HepG2 (cell line): ENCODE measurements around the gene STARD13. TPM values are rescaled to one million over a fixed set of nuclear protein-coding genes. Genes with fewer than 3 reads are reported as not detected.

Experiments
- ARID3A ChIP-seq: IDR thresholded peaks from 2 replicates; pipeline ENCODE4 v1.6.1; 2012; ENCODE audit warnings: low read depth, low read length, improper control_type of control experiment
- ARNT ChIP-seq: fragments of 450-650 bp; IDR thresholded peaks from 2 replicates; pipeline ENCODE4 v1.6.1; 2017
- CBX2 ChIP-seq, 2 experiments: fragments of 200-600 bp in 1 of 2; sonication (generic); formaldehyde crosslinking in 1 of 2; IDR thresholded peaks; 2 replicates each; pipeline versions ENCODE4 v1.7.0 to v1.8.1; 2018 to 2022; ENCODE audit warnings: low read depth in 2 of 2, low read length in 1 of 2, mild to moderate bottlenecking in 1 of 2, missing genetic modification reagents in 1 of 2
- ELF4 ChIP-seq: sonication (generic); formaldehyde crosslinking; IDR thresholded peaks from 2 replicates; pipeline ENCODE4 v1.5.0; 2020; ENCODE audit warnings: missing genetic modification reagents, mild to moderate bottlenecking, moderate library complexity, borderline replicate concordance
- FOXA1 ChIP-seq, 2 experiments: fragments of 450-650 bp in 1 of 2; sonication (generic) in 1 of 2; formaldehyde crosslinking in 1 of 2; IDR thresholded peaks; 2 replicates each; pipeline versions ENCODE4 v1.4.0 to v1.6.1; 2016 to 2020; ENCODE audit warnings: missing genetic modification reagents in 1 of 2
- GATAD2A ChIP-seq: IDR thresholded peaks from 2 replicates; pipeline ENCODE4 v1.6.1; 2016
- KAT7 ChIP-seq: IDR thresholded peaks from 2 replicates; pipeline ENCODE4 v1.6.1; 2018; ENCODE audit warnings: borderline replicate concordance, missing compliant biosample characterization
- MAZ ChIP-seq, 2 experiments: sonication (generic) in 1 of 2; formaldehyde crosslinking in 1 of 2; IDR thresholded peaks; 2 replicates each; pipeline versions ENCODE4 v1.5.0 to v1.6.1; 2012 to 2020; ENCODE audit warnings: low read depth in 2 of 2, mild to moderate bottlenecking in 2 of 2, borderline replicate concordance in 1 of 2, improper control_type of control experiment in 1 of 2, low read length in 1 of 2, missing genetic modification reagents in 1 of 2, moderate library complexity in 1 of 2
- U2AF1 ChIP-seq: fragments of 200-400 bp; formaldehyde crosslinking; optimal IDR thresholded peaks from 2 replicates; pipeline ENCODE3; 2017; ENCODE audit warnings: mild to moderate bottlenecking, low read depth, low read length
- ZBTB21 ChIP-seq: sonication (generic); formaldehyde crosslinking; IDR thresholded peaks from 2 replicates; pipeline ENCODE4 v1.4.0; 2020; ENCODE audit warnings: missing genetic modification reagents
- ZNF160 ChIP-seq: sonication (generic); formaldehyde crosslinking; IDR thresholded peaks from 2 replicates; pipeline ENCODE4 v1.8.0; 2022; ENCODE audit warnings: mild to moderate bottlenecking, inconsistent platforms, missing genetic modification reagents
- ZNF232 ChIP-seq: sonication (generic); formaldehyde crosslinking; IDR thresholded peaks from 2 replicates; pipeline ENCODE4 v1.4.0; 2020; ENCODE audit warnings: missing genetic modification reagents, borderline replicate concordance
- ZNF629 ChIP-seq: sonication (generic); formaldehyde crosslinking; conservative IDR thresholded peaks from 2 replicates; pipeline ENCODE4 v1.5.0; 2020; ENCODE audit warnings: missing genetic modification reagents
- ZNF788 ChIP-seq: sonication (generic); formaldehyde crosslinking; IDR thresholded peaks from 2 replicates; pipeline ENCODE4 v1.5.0; 2020; ENCODE audit warnings: mild to moderate bottlenecking, missing genetic modification reagents, borderline replicate concordance
- polyA plus RNA-seq, 8 experiments: library from polyadenylated mRNA; depleted of rRNA in 3 of 8; stranded (reverse) in 7 of 8; unstranded in 1 of 8; fragments of >200 nt; fragmentation: Illumina TruSeq in 4 of 8; extraction: Trizol in 4 of 8; gene quantifications; 2 replicates each; pipeline versions ENCODE4 v1.2.1 to v1.2.3, GENCODE V29; 2011 to 2016; ENCODE audit warnings: low read depth in 4 of 8, missing spikeins in 1 of 8, mixed read lengths in 1 of 8; ENCODE audit not compliant: insufficient read depth in 1 of 8
- total RNA-seq, 5 experiments: library from RNA; depleted of rRNA; stranded (reverse); fragments of >200 nt; fragmentation: Illumina TruSeq; extraction: Trizol; gene quantifications; 2 replicates each; pipeline ENCODE4 v1.2.3, GENCODE V29; 2016; ENCODE audit warnings: low read depth in 1 of 5
- TF ChIP-seq, protein P1 (sequence below): sonication (generic); formaldehyde crosslinking; IDR thresholded peaks from 2 replicates; pipeline ENCODE4 v1.4.0; 2020; ENCODE audit warnings: mild to moderate bottlenecking, low read depth, missing genetic modification reagents
- TF ChIP-seq, protein P2 (sequence below): sonication (generic); formaldehyde crosslinking; IDR thresholded peaks from 2 replicates; pipeline ENCODE4 v1.4.0; 2020; ENCODE audit warnings: missing genetic modification reagents, borderline replicate concordance
- TF ChIP-seq, protein P3 (sequence below): sonication (generic); formaldehyde crosslinking; IDR thresholded peaks from 2 replicates; pipeline ENCODE4 v1.4.0; 2020; ENCODE audit warnings: mild to moderate bottlenecking, missing genetic modification reagents

STARD13 gene
- total and polyA plus RNA-seq, 2 of the 13 experiments (the other 11 are each of a cell fraction or from before 2014, with no cell fraction given) = 12.8 to 14.3 TPM

- TF ChIP-seq GATAD2A (peak; percentile 67), MAZ (IDR thresholded peaks at IDR 0.05; ENCODE audit: borderline replicate concordance, low read depth, low read length) (no peak), MAZ (CRISPR knock-in tag; IDR thresholded peaks at IDR 0.05; ENCODE audit: low read depth) (peak; percentile 46; the same call in 1 of the 2 replicates), U2AF1 (no peak), CBX2 (IDR thresholded peaks at IDR 0.05; ENCODE audit: low read depth, low read length) (no peak), CBX2 (CRISPR knock-in tag; IDR thresholded peaks at IDR 0.05; ENCODE audit: low read depth) (no peak), ARNT (no peak), ZBTB21 (CRISPR knock-in tag) (no peak), ZNF788 (no peak; the same call in 1 of the 2 replicates), FOXA1 (IDR thresholded peaks at IDR 0.05) (no peak), FOXA1 (CRISPR knock-in tag; IDR thresholded peaks at IDR 0.05) (peak; percentile 35; the same call in 1 of the 2 replicates), ZNF160 (no peak), ELF4 (CRISPR knock-in tag) (peak; percentile 70; the same call in 1 of the 2 replicates), ARID3A (peak; percentile 62; the same call in 1 of the 2 replicates), ZNF232 (peak; percentile 64; the same call in 1 of the 2 replicates), ZNF629 (CRISPR knock-in tag) (no peak), KAT7 (no peak; the same call in 1 of the 2 replicates)
- TF ChIP-seq, protein P1, sequence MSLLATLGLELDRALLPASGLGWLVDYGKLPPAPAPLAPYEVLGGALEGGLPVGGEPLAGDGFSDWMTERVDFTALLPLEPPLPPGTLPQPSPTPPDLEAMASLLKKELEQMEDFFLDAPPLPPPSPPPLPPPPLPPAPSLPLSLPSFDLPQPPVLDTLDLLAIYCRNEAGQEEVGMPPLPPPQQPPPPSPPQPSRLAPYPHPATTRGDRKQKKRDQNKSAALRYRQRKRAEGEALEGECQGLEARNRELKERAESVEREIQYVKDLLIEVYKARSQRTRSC (CRISPR knock-in tag) = no peak
- TF ChIP-seq, protein P2, sequence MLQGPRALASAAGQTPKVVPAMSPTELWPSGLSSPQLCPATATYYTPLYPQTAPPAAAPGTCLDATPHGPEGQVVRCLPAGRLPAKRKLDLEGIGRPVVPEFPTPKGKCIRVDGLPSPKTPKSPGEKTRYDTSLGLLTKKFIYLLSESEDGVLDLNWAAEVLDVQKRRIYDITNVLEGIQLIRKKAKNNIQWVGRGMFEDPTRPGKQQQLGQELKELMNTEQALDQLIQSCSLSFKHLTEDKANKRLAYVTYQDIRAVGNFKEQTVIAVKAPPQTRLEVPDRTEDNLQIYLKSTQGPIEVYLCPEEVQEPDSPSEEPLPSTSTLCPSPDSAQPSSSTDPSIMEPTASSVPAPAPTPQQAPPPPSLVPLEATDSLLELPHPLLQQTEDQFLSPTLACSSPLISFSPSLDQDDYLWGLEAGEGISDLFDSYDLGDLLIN = no peak
- TF ChIP-seq, protein P3, sequence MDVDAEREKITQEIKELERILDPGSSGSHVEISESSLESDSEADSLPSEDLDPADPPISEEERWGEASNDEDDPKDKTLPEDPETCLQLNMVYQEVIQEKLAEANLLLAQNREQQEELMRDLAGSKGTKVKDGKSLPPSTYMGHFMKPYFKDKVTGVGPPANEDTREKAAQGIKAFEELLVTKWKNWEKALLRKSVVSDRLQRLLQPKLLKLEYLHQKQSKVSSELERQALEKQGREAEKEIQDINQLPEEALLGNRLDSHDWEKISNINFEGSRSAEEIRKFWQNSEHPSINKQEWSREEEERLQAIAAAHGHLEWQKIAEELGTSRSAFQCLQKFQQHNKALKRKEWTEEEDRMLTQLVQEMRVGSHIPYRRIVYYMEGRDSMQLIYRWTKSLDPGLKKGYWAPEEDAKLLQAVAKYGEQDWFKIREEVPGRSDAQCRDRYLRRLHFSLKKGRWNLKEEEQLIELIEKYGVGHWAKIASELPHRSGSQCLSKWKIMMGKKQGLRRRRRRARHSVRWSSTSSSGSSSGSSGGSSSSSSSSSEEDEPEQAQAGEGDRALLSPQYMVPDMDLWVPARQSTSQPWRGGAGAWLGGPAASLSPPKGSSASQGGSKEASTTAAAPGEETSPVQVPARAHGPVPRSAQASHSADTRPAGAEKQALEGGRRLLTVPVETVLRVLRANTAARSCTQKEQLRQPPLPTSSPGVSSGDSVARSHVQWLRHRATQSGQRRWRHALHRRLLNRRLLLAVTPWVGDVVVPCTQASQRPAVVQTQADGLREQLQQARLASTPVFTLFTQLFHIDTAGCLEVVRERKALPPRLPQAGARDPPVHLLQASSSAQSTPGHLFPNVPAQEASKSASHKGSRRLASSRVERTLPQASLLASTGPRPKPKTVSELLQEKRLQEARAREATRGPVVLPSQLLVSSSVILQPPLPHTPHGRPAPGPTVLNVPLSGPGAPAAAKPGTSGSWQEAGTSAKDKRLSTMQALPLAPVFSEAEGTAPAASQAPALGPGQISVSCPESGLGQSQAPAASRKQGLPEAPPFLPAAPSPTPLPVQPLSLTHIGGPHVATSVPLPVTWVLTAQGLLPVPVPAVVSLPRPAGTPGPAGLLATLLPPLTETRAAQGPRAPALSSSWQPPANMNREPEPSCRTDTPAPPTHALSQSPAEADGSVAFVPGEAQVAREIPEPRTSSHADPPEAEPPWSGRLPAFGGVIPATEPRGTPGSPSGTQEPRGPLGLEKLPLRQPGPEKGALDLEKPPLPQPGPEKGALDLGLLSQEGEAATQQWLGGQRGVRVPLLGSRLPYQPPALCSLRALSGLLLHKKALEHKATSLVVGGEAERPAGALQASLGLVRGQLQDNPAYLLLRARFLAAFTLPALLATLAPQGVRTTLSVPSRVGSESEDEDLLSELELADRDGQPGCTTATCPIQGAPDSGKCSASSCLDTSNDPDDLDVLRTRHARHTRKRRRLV (CRISPR knock-in tag) = no peak
These were observed 56.7 kb downstream of the STARD13 start (continued) for GRCh38 chr13:33228648-33229445.
